HG03097 (cell line): ENCODE results near the gene PDZD7.

ENCODE experiments used
- ATAC-seq: cut with Tn5 transposase; IDR thresholded peaks from one replicate; pipeline ENCODE4 v1.9.1; 2021; ENCODE audit not compliant: unreplicated experiment, low FRiP score

PDZD7 gene

DNA sequence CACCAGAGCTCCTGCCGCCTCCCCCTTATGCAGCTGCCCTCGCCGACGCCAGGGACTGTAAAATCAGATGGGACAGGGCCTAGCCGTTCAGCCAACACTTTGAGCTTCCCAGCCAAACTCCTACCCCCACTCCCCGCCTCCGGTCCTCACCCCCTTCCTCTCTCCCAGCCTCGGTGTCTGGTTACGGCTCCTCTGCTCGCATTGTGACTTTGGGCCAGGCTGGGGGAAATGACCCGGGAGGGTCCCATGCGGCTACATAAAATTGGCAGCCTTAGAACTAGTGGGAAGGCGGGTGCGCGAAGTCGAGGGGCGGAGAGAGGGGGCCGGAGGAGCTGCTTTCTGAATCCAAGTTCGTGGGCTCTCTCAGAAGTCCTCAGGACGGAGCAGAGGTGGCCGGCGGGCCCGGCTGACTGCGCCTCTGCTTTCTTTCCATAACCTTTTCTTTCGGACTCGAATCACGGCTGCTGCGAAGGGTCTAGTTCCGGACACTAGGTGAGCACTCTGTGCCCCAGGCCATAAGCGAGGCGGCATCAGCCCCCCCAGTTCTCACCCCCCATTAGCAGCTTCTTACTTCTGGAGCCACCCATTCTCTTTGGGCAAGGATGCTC, 30.8 kb upstream of the PDZD7 start, which contains the start of gene KAZALD1:
Gene KAZALD1 (plus strand): TSS at position 366 of the 608 bp plus-strand sequence. CDS start 604 bp downstream, outside the sequence.
- peak; percentile 1 for ATAC-seq

DNA sequence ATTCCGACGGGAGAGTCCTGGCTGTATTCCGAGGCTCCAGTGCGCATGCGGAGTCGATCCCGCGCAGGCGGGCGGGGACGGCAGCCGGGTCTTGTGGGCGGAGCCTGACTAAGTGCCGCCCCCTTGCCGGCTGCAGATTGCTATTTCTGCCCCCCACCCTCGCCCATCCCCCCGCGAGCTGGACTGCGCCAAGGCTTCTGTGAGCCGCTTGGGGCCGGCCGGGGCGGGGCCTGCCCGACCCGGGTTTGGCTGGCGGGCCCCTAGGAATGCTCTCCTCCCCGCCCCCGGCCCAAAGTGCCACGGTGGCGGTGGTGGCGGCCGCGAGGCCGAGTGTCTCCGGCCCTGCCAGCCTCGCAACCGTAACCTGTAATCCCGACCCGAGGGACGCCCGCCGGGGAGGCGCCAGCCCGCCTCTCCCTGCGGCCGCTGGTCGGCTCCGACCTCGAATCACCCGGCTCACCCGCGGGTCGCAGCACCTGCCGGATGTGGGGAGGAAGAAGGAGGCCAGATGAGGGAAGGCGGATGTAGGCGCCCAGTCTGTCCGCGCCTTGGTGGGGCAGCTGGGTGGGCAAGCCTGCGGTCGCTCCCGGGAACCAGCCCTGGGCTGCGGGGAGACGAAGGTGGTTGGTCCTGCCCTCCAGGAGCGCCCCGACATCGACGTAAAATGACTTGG, 30.2 kb upstream of the PDZD7 start:
- peak; percentile 46 for ATAC-seq

DNA sequence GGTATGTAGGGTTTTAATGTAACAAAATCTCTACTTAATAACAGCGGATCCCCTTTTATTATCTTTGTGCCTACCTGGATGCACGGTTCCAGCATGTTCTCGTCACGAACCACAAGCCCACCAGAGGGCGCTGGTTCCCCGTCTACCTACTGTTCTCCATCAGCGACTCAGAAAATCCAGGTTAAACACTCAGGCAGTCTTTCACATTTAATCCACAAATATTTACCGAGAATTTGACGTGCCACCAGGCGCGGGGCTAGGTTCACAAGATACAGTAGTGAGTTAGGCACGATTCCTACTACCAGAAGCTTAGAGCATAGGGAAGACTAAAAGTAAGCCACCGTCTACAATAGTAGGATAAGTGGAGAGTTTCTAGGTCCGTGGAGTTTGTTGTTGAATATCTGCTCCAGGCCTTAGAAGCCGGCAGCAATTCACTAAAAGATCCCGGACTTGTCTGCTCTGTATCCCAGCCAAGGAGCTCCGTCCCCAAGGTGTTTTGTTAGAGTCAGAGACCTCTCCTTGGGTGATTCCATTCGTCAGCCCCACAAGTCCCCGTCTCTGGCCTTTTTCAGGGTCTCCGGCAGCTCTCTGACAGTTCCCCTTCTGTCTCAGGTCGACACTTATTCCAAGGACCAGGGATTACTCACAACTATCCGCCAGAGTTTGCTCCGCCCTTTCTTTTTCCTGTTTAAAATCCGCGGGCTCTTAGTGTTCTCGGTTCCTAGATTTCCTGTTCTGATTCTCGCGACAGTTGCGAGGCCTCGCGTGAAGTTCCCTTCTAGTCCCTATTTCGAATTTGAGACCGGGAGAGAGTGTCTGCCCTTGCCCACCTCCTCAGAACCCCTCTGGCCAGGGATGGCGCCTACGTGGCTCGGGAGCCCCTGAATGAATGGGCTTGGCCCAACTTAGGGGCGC, 29.4 kb upstream of the PDZD7 start:
- peak; percentile 36 for ATAC-seq

DNA sequence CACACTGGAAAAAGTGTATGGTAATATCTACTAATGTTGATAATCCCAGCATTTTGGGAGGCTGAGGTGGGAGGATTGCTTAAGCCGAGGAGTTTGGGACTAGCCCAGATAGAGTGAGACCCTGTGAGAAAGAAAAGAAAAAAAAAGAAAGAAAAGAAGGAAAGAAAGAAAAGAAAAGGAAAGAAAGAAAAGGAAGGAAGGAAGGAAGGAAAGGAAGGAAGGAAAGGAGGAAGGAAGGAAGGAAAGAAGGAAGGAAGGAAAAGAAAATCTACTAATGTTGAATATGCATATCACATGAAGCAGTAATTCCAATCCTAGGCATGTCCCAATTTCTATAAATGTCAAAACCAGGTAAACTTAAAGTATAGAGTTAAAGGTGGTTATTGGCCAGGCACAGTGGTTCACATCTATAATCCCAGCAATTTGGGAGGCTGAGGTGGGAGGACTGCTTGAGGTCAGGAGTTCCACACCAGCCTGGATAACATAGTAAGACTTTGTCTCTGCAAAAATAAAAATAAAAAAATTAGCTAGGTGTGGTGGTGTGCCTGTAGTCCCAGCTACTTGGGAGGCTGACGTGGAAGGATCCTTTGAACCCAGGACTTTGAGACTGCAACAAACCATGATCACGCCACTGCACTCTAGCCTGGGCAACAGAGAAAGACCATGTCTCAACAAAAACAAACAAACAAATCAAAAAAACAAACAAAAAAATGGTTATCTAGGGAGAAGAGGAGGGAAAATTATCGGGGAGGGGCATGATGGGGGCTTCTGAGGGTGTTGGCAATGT, 25.6 kb upstream of the PDZD7 start:
- no peak for ATAC-seq

DNA sequence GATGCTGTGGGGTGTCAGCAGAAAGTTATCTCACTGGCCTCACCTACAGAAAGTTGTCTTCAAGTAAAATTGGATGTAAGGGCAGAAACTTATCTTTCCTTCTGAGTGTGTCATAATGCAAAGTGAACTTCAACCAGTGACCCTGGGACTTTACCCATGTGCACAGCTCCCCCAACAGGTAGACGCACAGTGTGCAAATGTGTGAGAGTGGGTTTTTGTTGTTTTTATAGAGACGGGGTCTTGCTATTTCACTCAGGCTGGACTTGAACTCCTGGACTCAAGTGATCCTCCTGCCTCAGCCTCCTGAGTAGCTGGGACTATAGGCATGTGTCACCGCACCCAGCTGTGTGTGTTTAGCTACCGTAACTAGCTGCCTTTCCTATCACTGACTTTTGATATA, 24.5 kb upstream of the PDZD7 start:
- no peak for ATAC-seq

DNA sequence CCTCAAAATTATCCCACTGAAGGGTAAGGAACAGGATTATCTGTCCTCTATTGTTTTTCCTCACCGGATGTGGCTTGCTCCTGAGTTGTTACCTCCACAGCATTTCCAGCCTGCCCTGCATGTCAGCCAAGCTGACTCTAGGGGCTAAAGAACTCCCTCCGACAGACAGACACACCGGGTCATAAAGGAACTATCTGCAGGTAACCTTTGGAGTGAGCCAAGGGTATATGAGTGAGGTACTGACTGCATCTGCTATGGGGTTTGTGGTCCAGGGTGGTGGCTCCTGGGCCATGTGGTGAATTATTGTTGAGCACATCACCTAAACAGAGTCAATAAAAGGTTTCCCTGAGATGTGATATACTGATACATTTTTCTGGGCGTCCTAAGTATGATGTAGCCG, 23.9 kb upstream of the PDZD7 start:
- ATAC-seq: no peak

DNA sequence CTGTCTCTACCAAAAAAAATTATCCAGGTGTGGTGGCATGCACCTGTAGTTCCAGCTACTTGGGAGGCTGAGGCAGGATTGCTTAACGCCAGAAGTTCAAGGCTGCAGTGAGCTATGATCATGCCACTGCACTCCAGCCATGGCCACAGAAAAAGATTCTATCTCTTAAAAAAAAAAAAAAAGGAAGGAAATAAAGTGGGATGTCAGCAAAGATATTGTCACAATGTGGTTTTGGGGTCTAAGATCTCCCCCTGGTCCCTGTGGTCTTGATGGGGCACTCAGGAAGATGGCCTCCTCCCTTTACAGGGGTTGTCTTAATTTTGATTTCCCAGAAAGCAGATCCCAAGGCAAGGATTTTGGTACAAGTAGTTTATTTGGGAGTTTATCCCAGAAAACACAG, 23.4 kb upstream of the PDZD7 start:
- ATAC-seq: no peak

DNA sequence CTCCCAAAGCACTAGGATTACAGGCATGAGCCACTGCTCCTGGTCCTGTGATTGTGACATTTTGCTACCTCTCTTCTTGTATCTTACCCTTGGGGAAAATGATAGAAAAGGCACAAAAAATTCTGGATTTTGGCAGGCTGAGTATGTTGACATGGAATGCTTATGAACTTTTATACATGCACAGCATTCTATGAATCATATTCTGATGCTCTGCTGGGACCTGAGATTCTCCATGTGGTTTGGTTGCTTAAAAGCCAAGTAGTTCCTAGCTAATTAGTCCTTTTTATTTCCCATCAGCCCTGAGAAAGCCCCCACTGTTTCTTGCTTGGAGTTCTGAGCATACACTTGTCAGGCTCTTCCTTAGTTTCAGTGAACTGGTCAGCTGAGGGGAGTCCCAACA, 22.6 kb upstream of the PDZD7 start:
- ATAC-seq: no peak

DNA sequence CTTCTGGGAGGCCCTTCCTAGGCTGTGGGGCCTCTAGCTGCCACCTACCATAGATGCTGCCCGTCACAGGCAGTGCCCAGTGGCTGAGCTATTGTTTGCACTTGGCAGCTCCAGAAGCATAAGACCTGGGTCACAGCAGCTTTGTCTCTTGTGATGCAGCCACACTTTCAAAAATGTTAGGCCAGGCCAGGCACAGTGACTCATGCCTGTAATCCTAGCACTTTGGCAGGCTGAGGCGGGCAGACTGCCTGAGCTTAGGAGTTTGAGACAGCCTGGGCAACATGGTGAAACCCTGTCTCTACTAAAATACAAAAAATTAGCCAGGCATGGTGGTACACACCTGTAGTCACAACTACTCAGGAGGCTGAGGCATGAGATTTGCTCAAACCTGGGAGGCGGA, 21.4 kb upstream of the PDZD7 start:
- ATAC-seq: no peak

DNA sequence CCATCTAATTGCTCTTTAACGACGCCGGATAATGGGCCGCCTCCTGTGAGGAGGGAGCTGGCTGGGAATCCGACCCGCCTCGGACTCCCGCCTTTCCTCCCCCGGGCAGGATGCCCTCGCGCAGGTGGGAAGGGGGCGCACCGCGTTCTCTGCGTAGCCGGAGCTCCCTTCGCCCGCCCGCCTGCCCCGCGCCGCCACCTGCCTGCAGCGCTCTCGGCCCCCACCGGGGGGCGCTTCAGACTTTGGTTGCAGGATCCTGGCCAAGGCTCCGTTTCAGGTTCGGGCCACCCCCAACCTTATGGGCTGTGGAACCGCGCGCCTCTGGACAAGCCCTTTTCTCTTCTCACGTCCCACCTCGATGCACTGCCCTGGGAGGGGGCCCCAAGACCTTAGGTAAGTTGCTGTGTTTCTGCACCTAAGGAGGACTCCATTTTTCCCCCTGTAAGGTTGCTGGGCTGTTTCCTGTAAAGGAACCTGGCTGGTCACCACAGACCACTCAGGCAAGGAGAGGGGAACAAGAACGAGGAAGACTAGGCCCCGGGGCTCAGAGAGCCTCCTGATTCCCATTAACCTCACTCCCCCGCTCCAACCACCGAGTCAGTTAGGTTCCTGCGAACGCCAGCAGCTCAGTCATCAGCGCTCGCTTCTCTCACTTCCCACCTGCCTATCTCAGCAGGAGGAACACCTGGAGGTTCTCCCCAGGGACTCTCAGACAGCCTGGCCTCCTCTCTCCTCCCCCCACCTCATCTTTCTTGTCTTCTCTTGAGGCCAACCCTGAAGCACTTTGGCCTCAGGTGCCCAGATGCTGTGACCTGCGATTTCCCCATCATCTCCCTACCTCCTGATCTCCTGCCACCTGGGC, 19.5 kb upstream of the PDZD7 start:
- ATAC-seq: no peak

DNA sequence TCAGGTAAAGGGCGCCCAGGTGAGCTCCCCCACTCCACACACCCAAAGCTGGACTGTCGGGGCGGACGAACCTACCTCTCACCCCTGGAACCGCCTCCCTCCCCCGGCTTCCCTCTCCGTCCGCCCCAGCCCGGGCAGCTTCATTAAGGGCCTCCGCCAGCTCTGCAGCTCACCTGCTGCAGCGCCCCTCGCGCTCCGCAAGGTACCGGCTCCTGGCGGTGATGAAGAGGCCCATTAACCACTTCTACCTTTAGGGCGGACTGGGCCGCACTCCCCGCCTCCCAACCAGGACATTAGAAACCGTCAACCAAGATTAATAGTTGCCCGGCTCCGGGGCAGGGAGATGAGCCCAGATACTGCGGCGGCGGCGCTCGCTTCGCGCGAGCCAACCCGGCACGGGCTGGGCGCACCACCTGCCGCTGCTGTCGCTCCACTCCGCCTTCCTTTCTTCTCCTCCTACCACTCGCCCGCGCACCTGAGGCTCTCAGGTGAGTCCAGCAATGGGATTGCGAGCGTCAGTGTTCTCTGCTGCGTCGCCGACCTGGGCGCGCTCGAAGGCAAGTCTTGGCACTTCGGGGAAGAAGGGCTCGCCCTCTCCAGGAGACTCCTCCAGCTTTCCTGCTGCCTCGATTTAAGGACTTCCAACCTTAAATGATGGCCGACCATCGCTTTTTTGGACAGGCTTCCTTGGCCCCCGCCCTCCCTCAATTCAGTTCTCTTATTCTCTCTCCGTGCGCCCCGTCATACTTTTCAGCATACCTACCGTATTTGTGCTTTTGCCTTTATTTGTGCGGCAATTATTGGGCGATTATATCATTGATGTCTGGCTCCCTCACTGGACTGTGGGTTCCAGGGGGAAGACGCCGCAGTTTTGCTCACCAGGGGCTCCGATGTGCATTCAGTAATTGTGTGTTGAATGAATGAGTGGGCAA, 17.3 kb upstream of the PDZD7 start:
- no peak for ATAC-seq

DNA sequence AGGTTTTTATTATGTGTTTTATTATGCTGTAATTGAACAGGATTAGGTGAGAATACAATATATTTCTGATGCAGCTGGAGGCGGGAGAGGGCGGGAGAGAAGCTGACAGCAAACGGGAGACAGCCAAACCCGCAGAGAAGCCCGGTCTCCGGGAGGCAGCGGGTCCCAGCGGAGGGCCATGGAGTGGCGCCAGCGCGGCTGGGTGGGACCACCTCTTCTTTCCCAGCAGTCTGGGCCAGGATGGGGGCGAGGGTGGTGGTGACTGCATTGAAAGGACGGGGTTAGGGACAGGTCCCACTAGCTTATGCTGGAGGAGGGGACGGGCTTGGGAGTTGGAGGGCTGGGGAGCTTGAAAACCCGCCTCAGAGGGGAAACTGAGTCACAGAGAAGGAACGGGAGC, 16.3 kb upstream of the PDZD7 start:
- ATAC-seq: no peak

DNA sequence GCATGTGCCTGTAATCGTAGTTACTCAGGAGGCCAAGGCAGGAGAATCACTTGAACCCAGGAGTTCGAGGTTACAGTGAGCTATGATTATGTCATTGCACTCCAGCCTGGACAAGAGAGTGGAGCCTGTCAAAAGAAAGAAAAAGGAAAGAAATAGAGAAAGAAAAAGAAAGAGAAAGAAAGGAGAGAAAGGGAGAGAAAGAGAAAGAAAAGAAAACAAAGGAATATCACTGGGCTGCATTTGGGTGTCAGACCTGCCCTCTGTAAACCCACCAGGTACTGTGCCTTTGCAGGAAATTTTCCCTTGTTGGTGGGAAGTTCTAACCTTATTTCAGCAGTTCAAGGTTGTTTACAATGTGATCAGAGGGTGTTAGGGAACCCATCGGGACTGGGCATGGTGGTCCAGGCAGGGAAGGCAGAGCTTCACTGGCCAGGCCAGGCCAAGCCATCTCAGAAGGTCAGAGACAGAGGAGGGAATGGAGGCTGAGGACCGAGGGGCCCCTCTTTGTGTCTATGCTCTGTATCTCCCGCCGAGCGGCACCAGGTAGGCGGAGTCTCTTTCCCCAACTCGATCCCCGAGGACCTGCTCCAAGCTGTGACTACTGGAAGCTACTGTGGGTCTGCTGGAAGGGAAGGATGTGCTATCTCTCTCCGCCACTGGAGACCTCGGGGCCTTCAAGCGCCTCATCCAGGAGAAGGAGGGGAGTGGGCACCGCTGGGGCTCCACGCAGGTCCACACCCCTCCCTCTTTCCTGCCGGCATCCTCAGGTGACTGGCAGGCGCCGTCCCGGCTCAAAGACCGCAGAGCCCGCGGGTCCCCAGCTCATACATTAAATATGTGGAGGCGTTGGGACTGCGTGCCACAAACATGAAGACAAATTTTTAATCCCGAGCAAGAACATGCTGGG, 15.7 kb upstream of the PDZD7 start:
- ATAC-seq: no peak

DNA sequence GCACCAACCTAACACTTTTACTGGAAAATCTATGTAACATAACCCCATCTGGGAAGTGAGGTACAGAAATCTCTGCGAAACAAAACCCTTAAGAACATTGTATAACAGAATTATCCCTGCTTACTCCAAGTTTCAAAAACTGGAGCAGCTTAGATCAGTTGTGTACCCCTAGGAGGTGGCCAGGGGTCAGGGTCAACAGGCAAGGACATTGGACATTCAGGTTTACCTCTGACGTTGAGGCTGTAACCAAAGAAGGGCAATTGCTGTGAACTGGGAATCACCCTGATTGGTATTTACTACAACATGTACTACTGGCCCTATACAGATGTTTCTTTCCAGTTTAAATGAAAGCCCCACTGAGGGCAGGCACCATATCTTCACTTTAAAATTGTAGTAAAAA, 13.2 kb upstream of the PDZD7 start:
- ATAC-seq: no peak

DNA sequence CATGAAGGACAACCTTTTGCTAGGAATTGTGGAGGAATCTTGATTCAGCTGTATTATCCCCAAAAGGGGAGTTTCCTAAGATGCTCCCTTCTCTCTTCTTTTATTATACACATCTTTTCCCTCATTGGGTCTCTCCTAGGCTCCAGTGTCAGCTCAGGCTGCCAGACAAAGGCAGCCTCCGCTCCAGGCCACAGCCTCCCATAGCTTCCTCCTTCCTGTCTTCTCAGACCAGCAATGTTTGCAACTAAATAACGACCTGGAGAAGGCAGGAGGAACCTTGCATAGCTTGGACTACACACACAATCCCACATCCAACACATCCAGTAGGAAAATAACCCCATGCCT, 12.4 kb upstream of the PDZD7 start:
- no peak for ATAC-seq

DNA sequence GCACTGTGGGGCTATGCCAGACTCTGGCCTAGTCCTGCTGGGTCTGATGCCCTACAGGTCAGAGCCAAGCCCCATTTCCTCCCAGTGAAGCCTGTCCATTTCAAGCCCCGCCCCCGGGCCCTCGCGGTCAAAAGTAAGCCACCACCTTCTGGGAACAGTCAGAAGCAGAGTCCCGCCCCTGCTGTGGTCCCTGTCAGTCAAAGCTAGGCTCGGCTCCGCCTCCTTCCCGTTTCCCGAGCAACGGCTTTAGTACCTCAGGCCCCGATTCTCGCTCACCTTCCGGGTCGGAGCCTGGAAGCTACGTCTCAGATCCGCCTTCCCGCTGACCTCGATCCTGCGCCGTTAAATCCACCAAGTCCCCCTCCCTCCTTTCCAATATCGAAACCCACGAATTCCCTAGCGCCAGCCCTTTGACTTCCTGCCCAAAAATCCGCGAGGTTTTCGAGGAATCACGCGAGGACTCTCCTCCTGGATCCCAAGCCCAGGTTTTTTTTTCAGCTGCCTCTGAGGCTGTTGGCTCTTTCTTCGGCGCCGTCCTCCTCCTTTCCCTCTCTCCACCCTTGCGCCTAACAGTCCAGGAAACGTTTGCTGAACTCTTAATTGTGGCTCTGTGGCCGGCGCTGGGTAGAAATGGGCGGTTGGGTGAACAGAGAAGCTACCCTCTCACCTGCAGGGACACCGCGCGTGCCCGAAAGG, 11.9 kb upstream of the PDZD7 start:
- peak; percentile 85 for ATAC-seq

DNA sequence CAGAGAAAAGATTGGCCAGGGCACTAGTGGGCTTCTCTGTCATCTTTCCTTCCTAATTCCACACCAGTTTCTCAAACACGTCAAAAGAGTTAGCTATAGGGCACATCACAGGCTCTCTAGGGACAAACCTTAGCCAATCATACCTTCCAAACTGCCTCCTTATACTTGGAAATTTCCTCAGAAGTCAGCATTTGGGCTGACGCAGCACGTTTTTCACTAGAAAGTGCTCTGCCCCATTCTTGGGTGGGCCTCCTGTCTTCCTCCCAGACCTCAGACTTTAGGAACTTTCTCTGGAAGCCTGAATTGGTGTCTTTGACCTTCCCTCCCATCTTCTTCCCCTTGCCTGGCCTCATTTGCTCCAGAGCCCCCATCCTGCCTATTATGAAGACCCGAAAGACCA, 11.2 kb upstream of the PDZD7 start:
- ATAC-seq: no peak
